HL-60 (cell line): Measurements from ENCODE around the gene SMIM17.

Experiments used
- CTCF ChIP-seq: IDR thresholded peaks from one replicate; pipeline ENCODE4 v1.5.1; 2011; ENCODE audit warnings: low read length, control low read depth, inconsistent platforms; ENCODE audit not compliant: insufficient read depth
- GABPA ChIP-seq: IDR thresholded peaks from 2 replicates; pipeline ENCODE4 v1.6.1; 2012; ENCODE audit warnings: low read depth
- POLR2AphosphoS5 ChIP-seq: IDR thresholded peaks from 2 replicates; pipeline ENCODE4 v1.6.1; 2012; ENCODE audit warnings: low read depth
- REST ChIP-seq: IDR thresholded peaks from 2 replicates; pipeline ENCODE4 v1.6.1; 2012; ENCODE audit warnings: low read depth; ENCODE audit not compliant: insufficient replicate concordance

- no peak for TF ChIP-seq CTCF
- TF ChIP-seq POLR2AphosphoS5: no peak
- no peak for TF ChIP-seq REST
- no peak for TF ChIP-seq GABPA
Observed at GRCh38 chr19:56608274-56608964, 34.5 kb upstream of the SMIM17 start.
